Activated CD4-positive, alpha-beta T cell treated with anti-CD3 and anti-CD28 coated beads, Interleukin-2, Interleukin-6, amounts not matched to agents 100 ng/mL and 50 ng/mL, durations not matched to agents 16 hours and 8 hours (primary cell): ENCODE data around the gene YY1.
A peak's percentile ranks its signal among the peaks of the same experiment; 100 is the strongest.
"Not testable (repeated sequence)": the region's sequence is repeated elsewhere in the genome, so short reads cannot be mapped to it uniquely, and the experiment has no call there.

Source experiments
- DNase-seq: peaks from one replicate; pipeline ENCODE4 v3.0.0-alpha.2; 2020

YY1 gene

GRCh38 chr14:100297320-100298300 is 58.7 kb downstream of the YY1 start:
- DNase-seq: no peak

GRCh38 chr14:100298551-100299237 is 59.8 kb downstream of the YY1 start:
- no peak for DNase-seq

GRCh38 chr14:100299238-100299560 is 60.3 kb downstream of the YY1 start:
- no peak for DNase-seq

DNA sequence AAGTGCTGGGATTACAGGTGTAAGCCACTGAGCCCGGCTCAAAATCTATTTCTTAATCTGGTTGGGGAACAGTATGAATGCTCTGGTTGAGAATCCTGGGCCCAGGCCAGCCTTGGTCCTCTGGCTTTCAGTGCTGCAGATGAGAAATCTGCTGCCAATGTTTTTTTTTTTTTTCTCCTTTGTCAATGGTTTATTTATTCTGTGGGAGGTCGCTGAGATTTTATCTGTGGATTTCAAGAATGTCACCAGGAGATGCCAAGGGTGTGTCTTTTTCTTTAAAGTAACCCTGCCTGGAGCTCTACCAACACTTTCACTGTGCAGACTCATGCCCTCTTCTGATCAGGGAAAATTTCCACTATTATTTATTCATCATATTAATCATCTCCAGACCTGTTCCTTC is 63.7 kb downstream of the YY1 start:
- DNase-seq: no peak

DNA sequence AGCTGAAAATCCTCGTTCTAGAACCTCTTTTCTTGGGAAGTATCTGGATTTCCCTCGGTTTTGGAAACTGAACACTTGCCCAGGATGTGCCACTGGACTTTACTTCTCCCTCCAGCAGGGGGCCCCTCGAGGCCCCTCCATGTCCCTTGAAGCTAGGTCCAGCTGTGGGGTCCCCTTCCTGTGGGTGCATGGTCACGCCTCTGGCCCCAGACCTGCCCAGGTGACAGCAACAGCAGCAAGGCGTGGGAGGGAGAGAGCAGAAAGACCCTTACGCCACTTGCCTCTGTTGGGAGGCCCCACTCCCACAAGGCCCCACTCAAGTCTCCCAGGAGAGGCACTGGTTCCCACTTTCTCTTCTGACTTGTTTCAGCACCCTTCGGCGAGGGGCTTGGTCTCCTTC is 64.2 kb downstream of the YY1 start:
- DNase-seq: peak; percentile 20

GRCh38 chr14:100303925-100304324 is 65.0 kb downstream of the YY1 start:
- DNase-seq: no peak

- no peak for DNase-seq
Measured at GRCh38 chr14:100304825-100305323, 65.9 kb downstream of the YY1 start.

DNA sequence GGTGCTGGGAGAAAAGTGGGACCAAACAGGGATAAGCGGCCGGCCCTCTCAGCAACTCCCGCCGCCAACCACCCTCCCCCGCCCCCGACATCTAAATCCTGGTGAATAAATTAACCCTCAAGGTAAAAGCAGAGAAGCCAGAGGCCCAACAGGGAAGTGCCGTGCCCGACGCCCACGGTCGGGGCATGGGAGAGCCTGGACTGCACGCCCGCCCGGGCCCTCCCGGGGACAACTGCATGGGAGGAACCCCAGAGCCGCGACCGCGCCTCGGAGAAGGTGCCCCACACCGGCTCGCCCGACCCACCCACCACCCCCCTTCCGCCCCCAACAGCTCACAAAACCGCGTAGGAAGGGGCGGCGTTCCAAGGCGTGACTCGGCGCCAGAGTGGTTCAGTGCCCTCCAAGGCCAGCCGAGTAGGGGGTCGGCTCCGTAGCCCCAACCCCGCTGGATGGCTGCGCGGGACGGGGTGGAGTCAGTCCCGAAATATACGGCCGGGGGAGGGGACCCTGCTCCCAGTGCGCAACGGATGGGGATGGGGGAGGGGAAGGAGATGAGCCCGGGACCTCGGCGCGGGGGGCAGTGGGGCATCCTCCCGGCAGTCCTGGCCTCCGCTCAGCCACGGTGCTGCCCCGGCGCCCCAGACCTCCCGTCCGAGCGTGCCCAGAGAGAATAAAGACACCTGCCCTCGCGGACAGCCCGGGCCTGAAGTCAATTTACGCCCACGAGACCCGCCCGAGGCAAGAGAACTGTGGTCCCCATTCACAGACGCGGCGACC is 66.6 kb downstream of the YY1 start:
- DNase-seq: no peak

- DNase-seq: peak; percentile 78
Measured at GRCh38 chr14:100306101-100306997, 67.4 kb downstream of the YY1 start, which contains the start of gene SLC25A29. SLC25A29 (minus strand) TSS chr14:100306444; CDS start chr14:100306232, 212 bp downstream.

- no peak for DNase-seq
Measured at GRCh38 chr14:100306998-100307765, 68.2 kb downstream of the YY1 start.

DNA sequence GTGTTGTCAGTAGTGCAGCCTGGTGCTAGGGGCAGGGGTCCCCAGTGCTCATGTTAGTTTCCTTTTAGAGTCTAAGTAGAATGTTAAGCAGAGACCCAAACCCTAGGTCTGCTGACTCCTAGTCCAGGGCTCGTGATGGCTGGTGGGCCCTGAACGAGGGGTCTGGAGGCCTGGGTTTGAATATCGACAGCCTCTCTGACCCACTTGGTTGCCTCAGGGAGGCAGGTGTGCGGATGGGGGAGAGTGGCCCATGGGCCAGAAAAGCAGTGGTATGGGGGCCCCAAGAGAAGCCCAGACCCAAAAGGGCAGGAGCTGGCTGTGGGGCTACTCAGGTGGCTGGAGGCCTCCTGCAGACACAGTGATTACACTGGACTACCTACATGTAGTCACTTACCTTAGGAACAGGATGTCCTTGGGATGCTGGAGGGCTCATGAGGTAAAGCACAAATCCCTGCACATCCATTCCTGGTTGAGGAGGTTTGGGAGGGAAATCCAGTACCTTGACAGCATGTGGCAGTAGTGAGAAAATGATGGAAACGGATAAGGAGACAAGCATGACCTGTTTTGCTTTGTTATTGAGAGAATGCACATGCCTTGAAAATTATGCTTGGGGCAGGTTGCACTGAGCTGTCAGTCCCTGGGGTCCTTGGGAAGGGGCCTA is 69.0 kb downstream of the YY1 start:
- DNase-seq: no peak

- DNase-seq: not testable (repeated sequence)
Measured at GRCh38 chr14:100308427-100308792, 69.5 kb downstream of the YY1 start.

GRCh38 chr14:100309028-100309737 is 70.2 kb downstream of the YY1 start:
- DNase-seq: no peak

DNA sequence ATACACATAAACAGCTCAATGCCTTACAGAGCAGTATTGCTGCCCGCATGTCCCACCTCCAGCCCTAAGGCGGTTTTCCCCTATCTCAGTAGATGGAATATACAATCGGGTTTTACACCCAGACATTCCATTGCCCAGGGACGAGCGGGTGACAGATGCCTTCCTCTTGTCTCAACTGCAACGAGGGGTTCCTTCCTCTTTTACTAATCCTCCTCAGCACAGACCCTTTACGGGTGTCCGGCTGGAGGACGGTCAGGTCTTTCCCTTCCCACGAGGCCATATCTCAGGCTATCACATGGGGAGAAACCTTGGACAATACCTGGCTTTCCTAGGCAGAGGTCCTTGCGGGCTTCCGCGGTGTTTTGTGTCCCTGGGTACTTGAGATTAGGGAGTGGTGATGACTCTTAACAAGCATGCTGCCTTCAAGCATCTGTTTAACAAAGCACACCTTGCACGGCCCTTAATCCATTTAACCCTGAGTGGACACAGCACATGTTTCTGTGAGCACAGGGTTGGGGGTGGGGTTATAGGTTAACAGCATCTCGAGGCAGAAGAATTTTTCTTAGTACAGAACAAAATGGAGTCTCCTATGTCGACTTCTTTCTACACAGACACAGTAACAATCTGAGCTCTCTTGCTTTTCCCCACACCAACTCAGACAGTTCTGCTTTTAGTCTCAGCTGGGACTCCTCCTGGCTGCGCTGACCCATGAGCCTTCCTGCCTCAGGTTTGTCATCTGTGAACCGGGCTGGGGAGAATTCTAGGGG is 73.3 kb downstream of the YY1 start:
- not testable (repeated sequence) for DNase-seq

GRCh38 chr14:100312877-100313400 is 74.0 kb downstream of the YY1 start:
- DNase-seq: no peak

DNA sequence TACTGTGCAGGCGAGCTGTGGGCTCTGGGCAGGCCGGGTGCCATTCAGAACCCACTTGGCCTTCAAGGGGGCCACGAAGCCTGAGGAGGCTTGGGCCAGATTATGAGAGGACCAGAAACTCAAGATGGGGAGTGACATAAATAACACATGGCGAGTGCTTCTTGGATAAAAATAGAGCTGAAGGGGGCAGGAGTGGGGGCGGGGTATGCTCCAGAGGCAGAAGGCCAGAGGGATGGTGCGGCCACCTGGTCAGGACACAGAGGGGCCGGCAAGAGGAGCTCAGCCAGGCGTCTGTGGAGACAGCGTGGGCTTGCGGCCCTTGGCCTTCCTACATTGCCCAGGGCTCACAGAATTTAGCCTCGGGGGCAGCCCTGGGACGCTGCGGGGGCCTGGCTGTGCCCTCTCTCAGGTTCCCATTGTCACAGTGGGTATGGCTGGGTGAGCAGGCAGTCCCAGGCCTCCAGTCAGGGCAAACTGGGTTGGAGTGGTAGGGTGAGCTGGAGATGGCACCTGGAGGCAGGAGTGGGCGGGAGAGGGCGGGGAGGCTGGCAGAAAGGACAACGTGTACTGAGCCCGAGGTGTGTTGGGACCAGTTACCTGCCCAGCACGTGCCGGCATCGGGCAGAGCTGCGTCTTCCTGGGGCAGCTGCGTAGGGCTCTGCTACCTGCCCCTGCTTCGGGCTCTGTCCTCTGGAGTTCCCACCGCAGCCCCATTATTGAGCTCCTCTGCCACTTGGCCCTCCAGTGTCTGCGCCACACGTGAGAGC is 74.7 kb downstream of the YY1 start:
- DNase-seq: no peak

DNA sequence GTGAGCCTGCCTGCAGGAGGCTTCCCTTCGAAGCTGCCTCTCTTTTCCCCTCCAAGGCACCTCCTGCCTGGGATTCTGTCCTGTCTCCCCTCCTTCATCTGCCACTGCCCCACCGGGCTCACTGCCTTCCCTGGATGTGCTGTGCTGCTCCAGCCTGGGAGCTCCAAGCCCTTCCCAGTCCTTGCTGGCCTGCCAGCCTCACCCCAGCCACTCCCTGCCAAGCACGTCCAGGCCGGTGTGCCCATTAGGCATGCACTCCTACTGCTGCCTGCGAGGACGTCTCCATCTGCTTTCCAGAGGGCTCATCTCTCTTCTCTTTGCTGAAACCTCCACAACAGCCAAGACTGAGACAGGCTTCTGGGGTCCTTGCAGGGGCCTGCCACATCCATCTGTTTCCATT is 75.8 kb downstream of the YY1 start:
- no peak for DNase-seq

- DNase-seq: no peak
Measured at GRCh38 chr14:100317389-100317788, 78.4 kb downstream of the YY1 start.
